Suprapubic skin (tissue), 4 donors: ENCODE measurements around the gene STIM1. TPM values are rescaled to one million over a fixed set of nuclear protein-coding genes. Genes with fewer than 3 reads are reported as not detected.

Experiments
- DNase-seq, 2 donors: peaks; one replicate each; pipeline ENCODE4 v3.0.0-alpha.2; 2019; ENCODE audit warnings: low spot score in 2 of 2
- H3K27ac ChIP-seq: fragments of 200-600 bp; sonication (generic); one replicate; pipeline ENCODE4 v1.5.1; 2019
- H3K27me3 ChIP-seq: fragments of 200-600 bp; sonication (generic); one replicate; pipeline ENCODE4 v1.5.1; 2019
- H3K36me3 ChIP-seq: fragments of 200-600 bp; sonication (generic); one replicate; pipeline ENCODE4 v1.5.1; 2019
- H3K4me1 ChIP-seq: fragments of 200-600 bp; sonication (generic); one replicate; pipeline ENCODE4 v1.5.1; 2019
- H3K4me3 ChIP-seq: fragments of 200-600 bp; sonication (generic); one replicate; pipeline ENCODE4 v1.5.1; 2019; ENCODE audit warnings: mild to moderate bottlenecking
- H3K9me3 ChIP-seq: fragments of 200-600 bp; sonication (generic); one replicate; pipeline ENCODE4 v1.5.1; 2019
- CTCF ChIP-seq, 2 donors: fragments of 200-600 bp in 1 of 2; fragments of 450-650 bp in 1 of 2; sonication (generic) in 1 of 2; IDR thresholded peaks; one replicate each; pipeline ENCODE4 v1.5.1; 2016 to 2019; ENCODE audit warnings: antibody characterized with exemption in 2 of 2, mild to moderate bottlenecking in 1 of 2, moderate library complexity in 1 of 2
- EP300 ChIP-seq: sonication (generic); formaldehyde crosslinking; IDR thresholded peaks from one replicate; pipeline ENCODE4 v1.6.1; 2017; ENCODE audit warnings: antibody characterized with exemption
- POLR2A ChIP-seq, 2 donors: fragments of 450-650 bp; IDR thresholded peaks; one replicate each; pipeline ENCODE4 v1.6.1; 2017; ENCODE audit warnings: antibody characterized with exemption in 2 of 2, mild to moderate bottlenecking in 2 of 2, moderate library complexity in 2 of 2
- POLR2AphosphoS5 ChIP-seq, 3 donors: sonication (generic); formaldehyde crosslinking; IDR thresholded peaks; one replicate each; pipeline ENCODE4 v1.6.1; 2017; ENCODE audit warnings: antibody characterized with exemption in 3 of 3
- WGBS: methylation state at CpG from one replicate; pipeline ENCODE4 v1.1.5; 2018; 5-methylcytosine and 5-hydroxymethylcytosine counted together
- total RNA-seq, 4 donors: library from RNA; depleted of rRNA; stranded (reverse); fragments of >200 nt; gene quantifications; one replicate each; pipeline ENCODE4 v1.1.0, GENCODE V29; 2016

The STIM1 gene
- total RNA-seq, 4 donors from 2014 or later, result 58.4 to 70.2 (median 60.9) TPM

DNA sequence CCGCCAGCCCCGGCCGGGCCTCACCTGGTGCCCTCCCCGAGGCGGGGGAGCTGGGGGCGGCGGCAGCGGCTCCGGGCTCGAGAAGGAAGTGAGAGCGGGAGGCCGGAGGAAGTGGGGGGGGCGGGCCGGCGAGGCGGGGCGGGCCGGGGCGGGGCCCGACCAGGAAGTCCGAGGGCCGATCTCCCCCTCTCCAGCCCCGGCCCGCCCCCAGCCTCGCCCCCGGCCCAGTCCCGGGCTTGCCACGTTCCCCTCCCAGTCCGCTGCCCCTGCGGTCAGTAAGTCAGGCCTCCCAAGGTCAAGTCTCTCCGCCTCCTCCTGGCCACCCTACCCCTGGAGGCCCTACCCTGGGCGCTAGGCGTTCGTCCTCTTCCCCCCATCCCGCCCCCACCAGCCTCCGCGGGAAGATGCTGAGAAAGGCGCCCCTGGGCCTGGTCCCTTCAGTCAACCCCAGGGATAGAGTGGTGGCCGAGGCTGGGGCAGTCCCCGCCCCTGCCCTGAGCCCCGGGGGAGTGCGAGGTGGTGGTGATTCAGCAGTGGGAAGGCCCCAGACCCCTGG is 14.5 kb upstream of the STIM1 start, which contains the start of gene RHOG:
RHOG (minus strand) TSS at position 90 of the 556 bp plus-strand sequence. CDS start 12,821 bp downstream, outside the sequence.
- WGBS, result 2% methylated on average over 9 of the region's 42 CpGs
- H3K9me3 ChIP-seq, result no peaks in the 10 kb centered on the region
- H3K4me1 ChIP-seq, result peaks cover 47% of the 10 kb centered on the region
- peak within 1 kb of the TSS; percentile 99 for H3K27ac ChIP-seq
- no peaks in the 10 kb centered on the region for H3K36me3 ChIP-seq
- no peaks in the 10 kb centered on the region for H3K27me3 ChIP-seq
- H3K4me3 ChIP-seq, result peak within 1 kb of the TSS; percentile 94
- DNase-seq, result peak; percentile 91 to 94
- TF ChIP-seq EP300, result no peak
- no peak for TF ChIP-seq POLR2AphosphoS5 (IDR thresholded peaks at IDR 0.05)
- TF ChIP-seq POLR2A (IDR thresholded peaks at IDR 0.05), result no peak
- no peak for TF ChIP-seq CTCF (IDR thresholded peaks at IDR 0.05)

DNA sequence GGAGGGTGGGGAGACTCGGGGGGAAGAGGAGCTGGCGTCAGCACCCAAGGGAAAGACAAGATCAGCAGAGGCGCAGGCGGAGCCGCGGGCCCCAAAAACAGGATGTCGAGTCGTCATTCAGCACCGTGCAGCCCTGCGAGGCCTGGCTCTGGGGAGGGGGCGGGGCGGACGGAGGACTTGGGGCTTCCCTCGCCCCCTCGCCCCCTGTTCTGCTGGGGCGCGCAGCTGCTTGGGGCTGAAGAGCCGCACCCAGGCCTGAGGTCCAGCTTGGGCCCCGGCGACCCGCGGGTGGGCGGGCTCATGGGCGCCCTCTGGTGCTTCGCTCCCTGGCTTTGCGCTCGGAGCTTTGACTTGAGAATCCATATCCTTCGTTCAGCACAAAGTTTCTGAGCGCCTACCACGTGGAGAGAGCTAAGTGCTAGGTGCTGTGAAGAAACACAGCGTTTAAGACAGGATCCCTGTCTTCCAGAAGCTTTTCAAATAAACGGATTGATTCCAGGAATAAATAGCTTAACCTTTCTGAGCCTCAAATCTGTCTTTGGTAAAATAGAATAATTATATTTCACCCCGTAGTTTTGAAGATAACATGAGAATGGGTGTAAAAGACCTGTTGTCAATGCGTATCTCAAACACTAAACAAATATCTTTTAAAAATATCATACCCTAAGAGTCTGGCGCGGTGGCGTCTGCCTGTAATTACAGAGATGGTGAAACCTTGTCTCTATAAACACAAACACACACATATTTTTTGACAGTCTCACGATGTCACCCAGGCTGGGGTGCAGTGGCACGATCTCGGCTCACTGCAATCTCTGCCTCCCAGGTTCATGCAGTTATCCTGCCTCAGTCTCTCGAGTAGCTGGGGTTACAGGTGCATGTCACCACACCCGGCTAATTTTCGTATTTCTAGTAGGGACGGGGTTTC is 13.8 kb upstream of the STIM1 start:
- H3K4me1 ChIP-seq, result peaks cover 44% of the 10 kb centered on the region

DNA sequence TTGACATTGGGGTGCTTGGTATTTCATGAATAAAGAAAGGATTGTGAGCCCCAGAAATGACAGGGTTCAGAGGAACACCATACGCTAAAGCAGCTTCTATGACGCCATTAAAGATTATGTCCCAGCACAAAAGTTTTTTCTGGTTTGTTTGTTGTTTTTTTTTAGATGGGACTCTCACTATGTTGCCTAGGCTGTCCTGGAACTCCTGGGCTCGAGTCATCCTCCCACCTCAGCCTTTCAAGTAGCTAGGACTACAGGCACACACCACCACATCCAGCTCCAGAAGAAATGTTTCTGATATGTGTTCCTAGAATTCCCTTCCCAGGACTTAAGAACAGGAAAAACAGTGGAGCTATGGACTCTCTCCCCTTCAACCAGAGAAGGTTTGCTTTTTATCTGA is 12.1 kb upstream of the STIM1 start:
- TF ChIP-seq POLR2AphosphoS5 (IDR thresholded peaks at IDR 0.05) (no peak), CTCF (IDR thresholded peaks at IDR 0.05) (no peak), POLR2A (IDR thresholded peaks at IDR 0.05) (no peak), EP300 (no peak)
- Histone ChIP-seq H3K4me1 (peaks cover 28% of the 10 kb centered on the region), H3K36me3 (no peaks in the 10 kb centered on the region), H3K27me3 (no peaks in the 10 kb centered on the region), H3K27ac (no peak overlapping the region), H3K9me3 (no peaks in the 10 kb centered on the region), H3K4me3 (no peak overlapping the region)
- WGBS, result 87% methylated on average over 3 of the region's 3 CpGs
- no peak for DNase-seq

More for the DNA sequence above, 13.8 kb upstream of the STIM1 start:
- H3K4me3 ChIP-seq, result peak overlapping the region; percentile 94
- peak overlapping the region; percentile 99 for H3K27ac ChIP-seq
- DNase-seq, result peak in 1 of 2 donors; percentile 91
- H3K9me3 ChIP-seq, result no peaks in the 10 kb centered on the region
- no peaks in the 10 kb centered on the region for H3K27me3 ChIP-seq
- H3K36me3 ChIP-seq, result no peaks in the 10 kb centered on the region
- 50% methylated on average over 21 of the region's 44 CpGs for WGBS
- TF ChIP-seq POLR2A (IDR thresholded peaks at IDR 0.05) (no peak), POLR2AphosphoS5 (IDR thresholded peaks at IDR 0.05) (peak in 2 of 3 donors; percentile 27 to 57), EP300 (no peak), CTCF (IDR thresholded peaks at IDR 0.05) (peak; percentile 31 to 85)

GRCh38 chr11:3845246-3845645 is 10.2 kb upstream of the STIM1 start:
- Histone ChIP-seq H3K4me1 (peaks cover 16% of the 10 kb centered on the region), H3K36me3 (no peaks in the 10 kb centered on the region), H3K27me3 (no peaks in the 10 kb centered on the region), H3K4me3 (no peak overlapping the region), H3K27ac (no peak overlapping the region), H3K9me3 (no peaks in the 10 kb centered on the region)
- DNase-seq, result no peak
- TF ChIP-seq CTCF (IDR thresholded peaks at IDR 0.05), result no peak
- no peak for TF ChIP-seq EP300
- TF ChIP-seq POLR2A (IDR thresholded peaks at IDR 0.05), result no peak
- TF ChIP-seq POLR2AphosphoS5 (IDR thresholded peaks at IDR 0.05), result no peak
- 73% methylated on average over 1 of the region's 1 CpG for WGBS

DNA sequence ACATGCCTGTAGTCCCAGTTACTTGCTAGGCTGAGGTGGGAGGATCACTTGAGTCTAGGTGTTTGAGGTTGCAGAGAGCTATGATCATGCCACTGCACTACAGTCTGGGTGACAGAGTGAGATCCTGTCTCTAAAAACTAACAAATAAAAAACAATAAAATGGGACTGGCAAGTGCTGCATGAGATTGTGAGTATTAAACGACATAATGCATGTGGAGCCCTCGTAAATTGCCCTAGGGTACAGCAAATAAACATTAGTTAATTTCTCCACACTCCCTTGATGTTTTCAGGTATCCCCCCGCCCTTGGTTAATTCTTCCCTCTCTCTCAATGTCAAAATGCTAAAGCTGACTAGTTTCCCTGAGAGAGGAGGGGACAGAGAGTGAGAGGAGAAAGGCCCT is 9.8 kb upstream of the STIM1 start:
- Histone ChIP-seq H3K4me1 (peaks cover 15% of the 10 kb centered on the region), H3K36me3 (no peaks in the 10 kb centered on the region), H3K4me3 (no peak overlapping the region), H3K27me3 (no peaks in the 10 kb centered on the region), H3K27ac (no peak overlapping the region), H3K9me3 (no peaks in the 10 kb centered on the region)
- no peak for DNase-seq
- TF ChIP-seq CTCF (IDR thresholded peaks at IDR 0.05) (no peak), POLR2A (IDR thresholded peaks at IDR 0.05) (no peak), EP300 (no peak), POLR2AphosphoS5 (IDR thresholded peaks at IDR 0.05) (no peak)
- WGBS, result 68% methylated on average over 3 of the region's 3 CpGs
